ENCODE results near the gene GAPDH.
A peak's percentile ranks its signal among the peaks of the same experiment; 100 is the strongest.

GAPDH gene

GRCh38 chr12:6520186-6520585 is 14.1 kb upstream of the GAPDH start:
- H2AFZ ChIP-seq (ENCODE audit: low read depth, low read length) = no peak overlapping the region
- no peaks in the 10 kb centered on the region for H3K27me3 ChIP-seq (ENCODE audit: insufficient read depth, low read length)
- H3K4me1 ChIP-seq (ENCODE audit: insufficient read depth, low read length) = no peaks in the 10 kb centered on the region
- H3K4me3 ChIP-seq (ENCODE audit: low read length) = no peak overlapping the region
- H3K36me3 ChIP-seq (ENCODE audit: insufficient read depth, low read length) = peaks cover 91% of the 10 kb centered on the region
- no peaks in the 10 kb centered on the region for H3K9me3 ChIP-seq (ENCODE audit: low read length)

DNA sequence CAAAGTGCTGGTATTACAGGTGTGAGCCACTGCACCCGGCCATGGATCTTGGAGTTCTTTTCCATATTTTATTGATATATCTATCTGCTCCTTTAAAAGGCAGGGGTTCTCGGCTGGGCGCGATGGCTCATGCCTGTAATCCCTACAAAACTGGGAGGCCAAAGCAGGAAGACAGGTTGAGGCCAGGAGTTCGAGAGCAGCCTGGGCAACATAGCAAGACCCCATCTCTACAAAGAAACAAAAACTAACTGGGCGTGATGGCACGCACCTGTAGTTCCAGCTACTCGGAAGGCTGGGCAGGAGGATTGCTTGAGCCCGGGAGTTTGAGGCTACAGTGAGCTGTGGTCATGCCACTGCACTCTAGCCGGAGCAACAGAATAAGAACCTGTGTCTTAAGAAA is 12.1 kb upstream of the GAPDH start:
- Histone ChIP-seq H3K9me3 (ENCODE audit: low read length) (no peaks in the 10 kb centered on the region), H3K4me1 (ENCODE audit: insufficient read depth, low read length) (no peaks in the 10 kb centered on the region), H3K4me3 (ENCODE audit: low read length) (no peak overlapping the region), H3K36me3 (ENCODE audit: insufficient read depth, low read length) (peaks cover 93% of the 10 kb centered on the region), H3K27me3 (ENCODE audit: insufficient read depth, low read length) (no peaks in the 10 kb centered on the region), H2AFZ (ENCODE audit: low read depth, low read length) (no peak overlapping the region)

DNA sequence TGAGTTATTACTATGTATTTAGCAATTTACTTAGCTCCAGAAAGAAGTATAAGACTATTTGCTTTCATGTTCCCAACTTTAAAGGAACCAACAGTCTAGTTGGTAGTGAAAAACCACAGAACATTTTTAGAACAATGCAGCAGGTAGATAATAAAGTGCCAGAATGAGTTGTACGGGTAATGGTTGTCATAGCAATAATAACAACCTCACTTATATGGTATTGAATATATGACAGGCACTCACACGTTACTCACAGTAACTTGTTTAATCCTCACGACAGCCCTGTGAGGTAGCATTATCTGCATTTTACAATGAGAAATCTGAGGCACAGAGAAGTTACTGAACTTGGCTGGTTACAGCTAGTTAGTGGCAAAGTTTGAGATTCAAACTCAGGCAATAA is 10.6 kb upstream of the GAPDH start:
- H2AFZ ChIP-seq (ENCODE audit: low read depth, low read length) = no peak overlapping the region
- no peaks in the 10 kb centered on the region for H3K9me3 ChIP-seq (ENCODE audit: low read length)
- peaks cover 95% of the 10 kb centered on the region for H3K36me3 ChIP-seq (ENCODE audit: insufficient read depth, low read length)
- no peaks in the 10 kb centered on the region for H3K4me1 ChIP-seq (ENCODE audit: insufficient read depth, low read length)
- H3K4me3 ChIP-seq (ENCODE audit: low read length) = no peak overlapping the region
- H3K27me3 ChIP-seq (ENCODE audit: insufficient read depth, low read length) = no peaks in the 10 kb centered on the region

DNA sequence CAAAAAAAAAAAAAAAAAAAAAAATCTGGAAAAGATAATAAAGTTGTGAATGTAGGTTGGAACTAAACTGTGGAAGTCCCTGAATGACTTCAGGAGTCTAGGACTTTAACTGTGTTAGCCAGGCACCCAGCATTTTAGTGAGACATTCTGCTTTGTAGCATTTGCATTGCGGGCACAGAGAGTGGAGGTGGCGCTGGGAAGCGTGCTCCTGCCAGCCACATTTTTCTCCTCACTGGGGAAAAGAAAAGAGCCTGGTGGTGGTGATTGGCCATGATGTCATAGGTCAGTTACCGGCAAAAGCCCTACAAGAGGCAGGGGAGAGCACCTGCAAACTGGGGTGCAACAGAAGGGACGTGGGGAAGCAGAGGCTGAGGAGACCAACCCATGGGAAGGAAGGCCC is 9.7 kb upstream of the GAPDH start:
- no peaks in the 10 kb centered on the region for H3K9me3 ChIP-seq (ENCODE audit: low read length)
- H3K4me1 ChIP-seq (ENCODE audit: insufficient read depth, low read length) = no peaks in the 10 kb centered on the region
- H3K36me3 ChIP-seq (ENCODE audit: insufficient read depth, low read length) = peaks cover 97% of the 10 kb centered on the region
- no peak overlapping the region for H3K4me3 ChIP-seq (ENCODE audit: low read length)
- H3K27me3 ChIP-seq (ENCODE audit: insufficient read depth, low read length) = no peaks in the 10 kb centered on the region
- H2AFZ ChIP-seq (ENCODE audit: low read depth, low read length) = no peak overlapping the region

- H3K36me3 ChIP-seq (ENCODE audit: insufficient read depth, low read length) = peaks cover 98% of the 10 kb centered on the region
- H3K27me3 ChIP-seq (ENCODE audit: insufficient read depth, low read length) = no peaks in the 10 kb centered on the region
- no peak overlapping the region for H3K4me3 ChIP-seq (ENCODE audit: low read length)
- H3K4me1 ChIP-seq (ENCODE audit: insufficient read depth, low read length) = no peaks in the 10 kb centered on the region
- H2AFZ ChIP-seq (ENCODE audit: low read depth, low read length) = no peak overlapping the region
- no peaks in the 10 kb centered on the region for H3K9me3 ChIP-seq (ENCODE audit: low read length)
Observed at GRCh38 chr12:6526201-6526600, 8.1 kb upstream of the GAPDH start.

- Histone ChIP-seq H3K4me3 (ENCODE audit: low read length) (no peak overlapping the region), H3K4me1 (ENCODE audit: insufficient read depth, low read length) (peaks cover 5% of the 10 kb centered on the region), H3K36me3 (ENCODE audit: insufficient read depth, low read length) (peaks cover 91% of the 10 kb centered on the region), H3K9me3 (ENCODE audit: low read length) (no peaks in the 10 kb centered on the region), H3K27me3 (ENCODE audit: insufficient read depth, low read length) (no peaks in the 10 kb centered on the region), H2AFZ (ENCODE audit: low read depth, low read length) (no peak overlapping the region)
Observed at GRCh38 chr12:6526766-6527525, 7.4 kb upstream of the GAPDH start.

DNA sequence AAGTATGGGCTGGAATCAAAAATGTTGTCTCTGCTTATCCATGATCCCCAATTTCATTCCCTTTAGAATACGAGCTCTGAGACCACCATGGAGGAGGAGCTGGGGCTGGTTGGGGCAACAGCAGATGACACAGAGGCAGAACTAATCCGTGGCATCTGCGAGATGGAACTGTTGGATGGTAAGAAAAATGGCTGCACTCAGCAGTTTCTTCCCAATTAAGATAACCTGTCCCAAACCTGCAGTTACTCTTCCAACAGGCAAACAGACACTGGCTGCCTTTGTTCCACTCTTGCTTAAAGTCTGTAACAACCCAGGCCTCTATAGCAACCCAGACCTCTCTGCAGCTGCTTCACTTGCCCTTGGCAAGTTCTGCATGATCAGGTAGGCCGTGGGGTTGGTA is 6.6 kb upstream of the GAPDH start:
- Histone ChIP-seq H3K27me3 (ENCODE audit: insufficient read depth, low read length) (no peaks in the 10 kb centered on the region), H3K9me3 (ENCODE audit: low read length) (no peaks in the 10 kb centered on the region), H3K36me3 (ENCODE audit: insufficient read depth, low read length) (peaks cover 84% of the 10 kb centered on the region)

DNA sequence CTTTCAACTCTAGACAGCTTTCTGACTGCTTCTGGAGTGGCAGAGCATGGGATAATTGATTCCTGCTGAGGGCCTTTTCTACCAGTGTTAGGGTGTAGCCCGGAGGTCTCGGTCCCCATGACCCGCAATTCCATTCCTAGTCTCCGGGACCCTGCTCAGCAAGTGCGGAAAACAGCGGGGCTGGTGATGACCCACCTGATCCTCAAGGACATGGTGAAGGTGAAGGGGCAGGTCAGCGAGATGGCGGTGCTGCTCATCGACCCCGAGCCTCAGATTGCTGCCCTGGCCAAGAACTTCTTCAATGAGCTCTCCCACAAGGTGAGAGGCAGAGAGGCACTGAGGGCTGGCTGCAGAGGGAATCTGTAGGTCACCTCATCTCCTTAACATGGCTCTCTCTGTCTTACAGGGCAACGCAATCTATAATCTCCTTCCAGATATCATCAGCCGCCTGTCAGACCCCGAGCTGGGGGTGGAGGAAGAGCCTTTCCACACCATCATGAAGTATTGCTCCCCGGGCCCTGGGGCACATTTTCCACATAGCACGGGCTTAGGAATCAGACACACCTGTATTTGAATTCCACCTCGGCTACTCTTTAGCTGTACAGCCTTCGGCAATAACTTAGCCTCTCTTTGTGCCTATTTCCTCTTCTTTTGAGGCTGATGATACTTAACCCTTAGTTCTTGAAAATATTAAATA is 5.6 kb upstream of the GAPDH start:
- H3K4me1 ChIP-seq (ENCODE audit: insufficient read depth, low read length) = peaks cover 16% of the 10 kb centered on the region
- H3K4me3 ChIP-seq (ENCODE audit: low read length) = no peak overlapping the region
- H2AFZ ChIP-seq (ENCODE audit: low read depth, low read length) = no peak overlapping the region
- H3K27me3 ChIP-seq (ENCODE audit: insufficient read depth, low read length) = no peaks in the 10 kb centered on the region
- no peaks in the 10 kb centered on the region for H3K9me3 ChIP-seq (ENCODE audit: low read length)
- H3K36me3 ChIP-seq (ENCODE audit: insufficient read depth, low read length) = peaks cover 74% of the 10 kb centered on the region

More for the DNA sequence above, 6.6 kb upstream of the GAPDH start:
- Histone ChIP-seq H2AFZ (ENCODE audit: low read depth, low read length) (no peak overlapping the region), H3K4me1 (ENCODE audit: insufficient read depth, low read length) (peaks cover 13% of the 10 kb centered on the region), H3K4me3 (ENCODE audit: low read length) (no peak overlapping the region)

- peaks cover 16% of the 10 kb centered on the region for H3K4me1 ChIP-seq (ENCODE audit: insufficient read depth, low read length)
- no peaks in the 10 kb centered on the region for H3K27me3 ChIP-seq (ENCODE audit: insufficient read depth, low read length)
- no peak overlapping the region for H2AFZ ChIP-seq (ENCODE audit: low read depth, low read length)
- H3K36me3 ChIP-seq (ENCODE audit: insufficient read depth, low read length) = peaks cover 68% of the 10 kb centered on the region
- no peaks in the 10 kb centered on the region for H3K9me3 ChIP-seq (ENCODE audit: low read length)
- no peak overlapping the region for H3K4me3 ChIP-seq (ENCODE audit: low read length)
Observed at GRCh38 chr12:6529291-6529737, 5.0 kb upstream of the GAPDH start.

DNA sequence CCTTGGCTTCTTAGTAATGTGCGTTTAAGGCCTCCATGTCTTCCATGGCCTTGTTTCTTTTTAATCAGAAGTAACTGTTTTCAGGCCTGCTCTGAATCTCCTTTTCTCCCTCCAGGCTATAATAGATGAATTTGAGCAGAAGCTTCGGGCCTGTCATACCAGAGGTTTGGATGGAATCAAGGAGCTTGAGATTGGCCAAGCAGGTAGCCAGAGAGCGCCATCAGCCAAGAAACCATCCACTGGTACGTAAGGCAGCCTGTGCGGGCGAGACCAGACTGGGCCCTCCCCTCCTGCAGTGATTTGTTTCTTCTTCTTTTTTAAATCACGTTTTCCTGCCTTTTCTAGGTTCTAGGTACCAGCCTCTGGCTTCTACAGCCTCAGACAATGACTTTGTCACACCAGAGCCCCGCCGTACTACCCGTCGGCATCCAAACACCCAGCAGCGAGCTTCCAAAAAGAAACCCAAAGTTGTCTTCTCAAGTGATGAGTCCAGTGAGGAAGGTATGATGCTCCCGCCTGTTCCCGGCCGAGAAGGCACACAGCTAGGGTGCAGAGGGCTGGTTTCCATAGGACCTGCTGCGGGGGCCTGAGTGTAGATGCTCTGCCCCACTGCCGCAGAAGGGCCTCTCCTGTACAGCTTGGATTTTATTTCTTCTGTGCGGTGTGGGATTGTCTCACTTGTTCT is 3.6 kb upstream of the GAPDH start:
- H3K9me3 ChIP-seq (ENCODE audit: low read length) = no peaks in the 10 kb centered on the region
- peaks cover 62% of the 10 kb centered on the region for H3K36me3 ChIP-seq (ENCODE audit: insufficient read depth, low read length)
- H2AFZ ChIP-seq (ENCODE audit: low read depth, low read length) = no peak overlapping the region
- H3K27me3 ChIP-seq (ENCODE audit: insufficient read depth, low read length) = no peaks in the 10 kb centered on the region
- H3K4me1 ChIP-seq (ENCODE audit: insufficient read depth, low read length) = peaks cover 20% of the 10 kb centered on the region
- no peak overlapping the region for H3K4me3 ChIP-seq (ENCODE audit: low read length)

DNA sequence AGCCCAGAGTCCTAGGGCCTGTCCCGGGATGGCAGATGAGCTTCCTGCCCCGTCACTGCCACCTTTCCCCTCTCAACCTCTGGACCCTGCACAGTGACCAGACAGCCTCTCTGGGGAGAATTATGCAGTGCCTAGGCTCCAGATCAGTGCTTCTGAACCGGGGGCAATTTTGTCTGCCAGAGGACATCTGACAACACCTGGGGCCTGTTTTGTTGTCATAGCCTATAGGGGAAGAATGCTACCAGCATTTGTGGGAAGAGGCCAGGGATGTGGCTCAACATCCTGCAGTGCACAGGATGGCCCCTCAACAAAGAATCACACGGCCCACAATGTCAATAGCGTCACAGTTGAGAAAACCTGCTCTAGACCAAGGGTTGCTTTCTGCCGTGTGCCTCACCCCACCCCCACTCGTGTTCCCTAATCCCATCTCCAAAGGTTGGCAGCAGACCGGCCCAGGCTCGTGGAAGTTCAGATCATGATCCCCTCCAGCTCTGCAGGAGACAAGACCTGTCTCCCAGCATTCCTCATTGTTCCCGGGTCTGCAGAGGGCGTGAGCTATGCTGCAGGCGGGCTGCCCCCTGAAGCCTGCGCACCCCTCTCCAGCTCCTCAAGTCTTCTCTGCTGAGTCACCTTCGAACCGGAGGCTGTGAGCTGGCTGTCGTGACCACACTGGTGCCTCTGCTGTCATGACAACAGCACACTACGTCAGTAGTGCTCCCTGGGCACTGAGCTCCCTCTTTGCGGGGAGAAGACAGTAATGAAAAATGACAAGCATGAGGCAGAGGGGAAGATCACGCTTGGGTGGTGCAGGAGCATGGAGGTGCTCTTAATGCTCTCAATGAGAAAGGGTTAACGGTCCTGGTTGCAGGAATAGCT is 2.0 kb upstream of the GAPDH start:
- H3K9me3 ChIP-seq (ENCODE audit: low read length) = no peaks in the 10 kb centered on the region
- no peaks in the 10 kb centered on the region for H3K27me3 ChIP-seq (ENCODE audit: insufficient read depth, low read length)
- H3K4me1 ChIP-seq (ENCODE audit: insufficient read depth, low read length) = peaks cover 32% of the 10 kb centered on the region
- H3K4me3 ChIP-seq (ENCODE audit: low read length) = peak overlapping the region; percentile 90
- no peak overlapping the region for H2AFZ ChIP-seq (ENCODE audit: low read depth, low read length)
- peaks cover 62% of the 10 kb centered on the region for H3K36me3 ChIP-seq (ENCODE audit: insufficient read depth, low read length)

DNA sequence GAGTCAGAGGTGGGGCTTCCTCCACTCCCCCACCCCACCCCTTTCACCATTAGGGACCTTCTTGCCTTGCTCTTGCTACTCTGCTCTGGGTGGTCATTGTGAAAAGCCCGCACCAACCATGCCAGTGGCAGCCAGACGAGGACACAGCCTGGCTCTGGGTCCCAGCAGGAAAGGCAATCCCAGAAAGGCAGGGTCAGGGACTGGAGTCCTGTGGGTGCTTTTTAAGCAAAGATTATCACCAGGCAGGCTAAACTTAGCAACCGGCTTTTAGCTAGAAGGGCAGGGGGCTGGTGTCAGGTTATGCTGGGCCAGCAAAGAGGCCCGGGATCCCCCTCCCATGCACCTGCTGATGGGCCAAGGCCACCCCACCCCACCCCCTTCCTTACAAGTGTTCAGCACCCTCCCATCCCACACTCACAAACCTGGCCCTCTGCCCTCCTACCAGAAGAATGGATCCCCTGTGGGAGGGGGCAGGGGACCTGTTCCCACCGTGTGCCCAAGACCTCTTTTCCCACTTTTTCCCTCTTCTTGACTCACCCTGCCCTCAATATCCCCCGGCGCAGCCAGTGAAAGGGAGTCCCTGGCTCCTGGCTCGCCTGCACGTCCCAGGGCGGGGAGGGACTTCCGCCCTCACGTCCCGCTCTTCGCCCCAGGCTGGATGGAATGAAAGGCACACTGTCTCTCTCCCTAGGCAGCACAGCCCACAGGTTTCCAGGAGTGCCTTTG is 1.2 kb upstream of the GAPDH start:
- Histone ChIP-seq H2AFZ (ENCODE audit: low read depth, low read length) (peak overlapping the region; percentile 69), H3K4me3 (ENCODE audit: low read length) (peak overlapping the region; percentile 90), H3K27me3 (ENCODE audit: insufficient read depth, low read length) (no peaks in the 10 kb centered on the region), H3K36me3 (ENCODE audit: insufficient read depth, low read length) (peaks cover 57% of the 10 kb centered on the region), H3K9me3 (ENCODE audit: low read length) (no peaks in the 10 kb centered on the region), H3K4me1 (ENCODE audit: insufficient read depth, low read length) (peaks cover 32% of the 10 kb centered on the region)
